Measurements from ENCODE around the gene B3GNT7.
"Not testable (repeated sequence)": the region's sequence is repeated elsewhere in the genome, so short reads cannot be mapped to it uniquely, and the experiment has no call there.

Gene B3GNT7

GRCh38 chr2:231397011-231397927, 1.8 kb downstream of the B3GNT7 start:
- Histone ChIP-seq H3K9ac (ENCODE audit: low read length) (peak overlapping the region; percentile 21), H3K4me3 (ENCODE audit: low read depth, low read length) (peak overlapping the region; percentile 74; the same call in 1 of the 2 replicates), H3K27me3 (ENCODE audit: control insufficient read depth, insufficient read depth, low read length) (peaks cover 4% of the 10 kb centered on the region; the same call in 1 of the 2 replicates), H3K9me3 (ENCODE audit: control insufficient read depth, insufficient read depth, low read depth, low read length) (no peaks in the 10 kb centered on the region), H3K4me1 (ENCODE audit: control insufficient read depth, insufficient read depth, low read length) (peaks cover 47% of the 10 kb centered on the region), H3K27ac (ENCODE audit: low read depth, low read length) (no peak overlapping the region), H3K36me3 (ENCODE audit: control insufficient read depth, insufficient read depth, low read length) (peaks cover 22% of the 10 kb centered on the region)

GRCh38 chr2:231397928-231398294, 2.4 kb downstream of the B3GNT7 start:
- Histone ChIP-seq H3K27ac (ENCODE audit: low read depth, low read length) (no peak overlapping the region), H3K36me3 (ENCODE audit: control insufficient read depth, insufficient read depth, low read length) (peaks cover 22% of the 10 kb centered on the region), H3K4me1 (ENCODE audit: control insufficient read depth, insufficient read depth, low read length) (peaks cover 41% of the 10 kb centered on the region), H3K27me3 (ENCODE audit: control insufficient read depth, insufficient read depth, low read length) (peaks cover 4% of the 10 kb centered on the region; the same call in 1 of the 2 replicates), H3K9me3 (ENCODE audit: control insufficient read depth, insufficient read depth, low read depth, low read length) (no peaks in the 10 kb centered on the region), H3K4me3 (ENCODE audit: low read depth, low read length) (no peak overlapping the region), H3K9ac (ENCODE audit: low read length) (no peak overlapping the region)

DNA sequence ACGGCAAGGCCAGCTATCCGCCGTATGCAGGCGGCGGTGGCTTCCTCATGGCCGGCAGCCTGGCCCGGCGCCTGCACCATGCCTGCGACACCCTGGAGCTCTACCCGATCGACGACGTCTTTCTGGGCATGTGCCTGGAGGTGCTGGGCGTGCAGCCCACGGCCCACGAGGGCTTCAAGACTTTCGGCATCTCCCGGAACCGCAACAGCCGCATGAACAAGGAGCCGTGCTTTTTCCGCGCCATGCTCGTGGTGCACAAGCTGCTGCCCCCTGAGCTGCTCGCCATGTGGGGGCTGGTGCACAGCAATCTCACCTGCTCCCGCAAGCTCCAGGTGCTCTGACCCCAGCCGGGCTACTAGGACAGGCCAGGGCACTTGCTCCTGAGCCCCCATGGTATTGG, 3.1 kb downstream of the B3GNT7 start:
- H3K27ac ChIP-seq (ENCODE audit: low read depth, low read length): no peak overlapping the region
- peaks cover 35% of the 10 kb centered on the region for H3K4me1 ChIP-seq (ENCODE audit: control insufficient read depth, insufficient read depth, low read length)
- H3K9ac ChIP-seq (ENCODE audit: low read length): peak overlapping the region; percentile 20
- H3K4me3 ChIP-seq (ENCODE audit: low read depth, low read length): no peak overlapping the region
- H3K9me3 ChIP-seq (ENCODE audit: control insufficient read depth, insufficient read depth, low read depth, low read length): no peaks in the 10 kb centered on the region
- H3K36me3 ChIP-seq (ENCODE audit: control insufficient read depth, insufficient read depth, low read length): peaks cover 22% of the 10 kb centered on the region
- peaks cover 4% of the 10 kb centered on the region; the same call in 1 of the 2 replicates for H3K27me3 ChIP-seq (ENCODE audit: control insufficient read depth, insufficient read depth, low read length)

DNA sequence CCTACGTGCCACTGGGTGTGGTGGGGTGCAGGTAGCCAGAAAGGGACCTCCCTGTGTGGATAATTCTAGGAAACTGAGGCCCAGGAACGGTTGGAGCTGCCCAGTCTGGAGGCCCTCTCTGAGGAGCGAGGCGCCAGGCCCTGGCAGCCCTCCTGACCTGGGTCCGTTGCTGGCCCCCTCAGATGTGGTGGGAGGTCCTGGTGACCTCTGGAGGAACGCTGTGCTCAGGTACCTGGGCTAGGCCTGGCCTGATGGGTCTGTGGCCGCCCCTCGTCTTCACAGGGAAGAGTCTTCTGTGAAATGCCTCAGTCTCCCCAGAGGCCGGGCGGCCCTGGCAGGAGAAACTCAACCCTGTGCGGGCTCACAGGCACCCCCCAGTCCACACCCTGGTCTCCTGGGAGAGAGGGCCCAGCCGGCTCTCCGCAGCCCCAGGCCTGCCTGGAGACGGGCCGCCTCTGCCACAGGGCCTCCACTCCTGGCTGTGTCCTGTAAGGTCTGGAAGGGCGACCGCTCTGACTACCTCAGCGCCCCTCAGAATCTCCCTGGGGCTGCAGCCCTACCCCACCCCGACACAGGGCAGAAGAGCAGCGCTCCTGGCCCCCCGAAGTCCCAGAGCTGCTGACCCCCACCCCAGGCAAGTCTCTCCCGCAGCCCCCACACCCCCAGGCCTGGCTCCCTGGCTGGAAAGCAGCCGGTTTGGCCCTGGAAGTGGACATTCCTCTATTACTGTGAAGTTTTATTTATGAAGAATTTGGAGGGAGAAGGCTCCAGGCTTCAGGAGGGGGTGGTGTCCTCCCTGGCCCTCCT, 3.7 kb downstream of the B3GNT7 start:
- Histone ChIP-seq H3K4me1 (ENCODE audit: control insufficient read depth, insufficient read depth, low read length) (peaks cover 31% of the 10 kb centered on the region), H3K36me3 (ENCODE audit: control insufficient read depth, insufficient read depth, low read length) (peaks cover 22% of the 10 kb centered on the region), H3K9ac (ENCODE audit: low read length) (peak overlapping the region; percentile 20), H3K9me3 (ENCODE audit: control insufficient read depth, insufficient read depth, low read depth, low read length) (no peaks in the 10 kb centered on the region), H3K27me3 (ENCODE audit: control insufficient read depth, insufficient read depth, low read length) (peaks cover 4% of the 10 kb centered on the region; the same call in 1 of the 2 replicates), H3K4me3 (ENCODE audit: low read depth, low read length) (no peak overlapping the region), H3K27ac (ENCODE audit: low read depth, low read length) (no peak overlapping the region)

DNA sequence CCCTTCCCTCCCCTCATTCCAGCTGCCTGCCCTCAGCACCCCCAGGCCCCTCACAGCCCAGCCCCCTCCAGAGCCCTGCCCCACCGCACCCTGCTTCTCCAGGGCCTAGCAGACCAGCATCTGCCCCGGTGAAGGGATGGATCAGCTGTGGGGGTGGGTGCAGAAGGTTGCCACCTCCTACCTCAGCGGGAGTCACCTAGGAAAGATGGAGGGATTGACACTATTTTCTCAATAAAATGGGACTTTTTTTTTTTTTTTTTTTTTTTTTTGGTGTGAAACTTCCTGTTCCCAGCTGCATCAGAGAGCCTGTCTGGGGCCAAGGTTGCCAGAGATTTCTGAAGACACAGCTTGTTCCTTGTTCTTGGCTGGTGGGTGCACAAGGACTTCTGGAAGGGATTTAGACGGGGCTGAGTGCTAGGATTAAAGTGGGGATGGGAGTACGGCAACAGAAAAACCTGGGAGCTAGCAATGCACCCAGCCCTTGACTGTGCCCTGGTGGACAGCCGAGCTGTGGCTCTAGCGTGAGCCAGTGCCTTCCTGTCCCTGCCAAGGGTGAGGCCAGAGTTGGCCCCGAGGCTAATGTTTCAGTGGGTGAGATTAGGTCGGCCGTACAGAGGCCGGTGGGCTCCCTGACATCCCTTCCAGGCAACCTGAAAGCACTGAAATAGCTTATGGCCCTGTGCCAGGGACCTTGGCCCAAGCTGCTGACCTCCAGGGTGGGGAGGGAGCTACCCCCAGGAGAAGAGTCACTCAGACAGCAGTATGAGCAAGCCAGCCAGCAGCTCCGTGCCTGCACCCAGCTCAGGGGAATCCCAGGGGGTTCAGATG, 4.6 kb downstream of the B3GNT7 start:
- H3K4me3 ChIP-seq (ENCODE audit: low read depth, low read length): no peak overlapping the region
- peaks cover 4% of the 10 kb centered on the region; the same call in 1 of the 2 replicates for H3K27me3 ChIP-seq (ENCODE audit: control insufficient read depth, insufficient read depth, low read length)
- no peaks in the 10 kb centered on the region for H3K9me3 ChIP-seq (ENCODE audit: control insufficient read depth, insufficient read depth, low read depth, low read length)
- no peak overlapping the region for H3K27ac ChIP-seq (ENCODE audit: low read depth, low read length)
- H3K36me3 ChIP-seq (ENCODE audit: control insufficient read depth, insufficient read depth, low read length): peaks cover 22% of the 10 kb centered on the region
- H3K9ac ChIP-seq (ENCODE audit: low read length): no peak overlapping the region
- peaks cover 27% of the 10 kb centered on the region for H3K4me1 ChIP-seq (ENCODE audit: control insufficient read depth, insufficient read depth, low read length)

DNA sequence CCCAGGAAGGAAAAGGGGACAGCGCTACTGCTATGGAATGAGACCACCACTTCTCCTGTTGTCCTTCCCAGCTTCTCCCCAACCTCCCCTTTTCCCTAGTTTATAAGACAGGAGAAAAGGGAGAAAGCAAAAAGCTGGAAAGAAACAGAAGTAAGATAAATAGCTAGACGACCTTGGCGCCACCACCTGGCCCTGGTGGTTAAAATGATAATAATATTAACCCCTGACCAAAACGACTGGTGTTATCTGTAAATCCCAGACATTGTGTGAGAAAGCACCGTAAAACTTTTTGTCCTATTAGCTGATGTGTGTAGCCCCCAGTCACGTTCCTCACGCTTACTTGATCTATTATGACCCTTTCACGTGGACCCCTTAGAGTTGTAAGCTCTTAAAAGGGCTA, 5.2 kb downstream of the B3GNT7 start:
- not testable (repeated sequence) for H3K27me3 ChIP-seq (ENCODE audit: control insufficient read depth, insufficient read depth, low read length); H3K9me3 ChIP-seq (ENCODE audit: control insufficient read depth, insufficient read depth, low read depth, low read length); H3K9ac ChIP-seq (ENCODE audit: low read length); H3K27ac ChIP-seq (ENCODE audit: low read depth, low read length); H3K4me3 ChIP-seq (ENCODE audit: low read depth, low read length)
- Histone ChIP-seq H3K4me1 (ENCODE audit: control insufficient read depth, insufficient read depth, low read length) (peaks cover 30% of the 10 kb centered on the region), H3K36me3 (ENCODE audit: control insufficient read depth, insufficient read depth, low read length) (peaks cover 22% of the 10 kb centered on the region)

- not testable (repeated sequence) for H3K9ac ChIP-seq (ENCODE audit: low read length); H3K27me3 ChIP-seq (ENCODE audit: control insufficient read depth, insufficient read depth, low read length); H3K9me3 ChIP-seq (ENCODE audit: control insufficient read depth, insufficient read depth, low read depth, low read length); H3K4me3 ChIP-seq (ENCODE audit: low read depth, low read length); H3K27ac ChIP-seq (ENCODE audit: low read depth, low read length)
- peaks cover 33% of the 10 kb centered on the region for H3K4me1 ChIP-seq (ENCODE audit: control insufficient read depth, insufficient read depth, low read length)
- peaks cover 22% of the 10 kb centered on the region for H3K36me3 ChIP-seq (ENCODE audit: control insufficient read depth, insufficient read depth, low read length)
These were observed 5.6 kb downstream of the B3GNT7 start for GRCh38 chr2:231401101-231401500.

DNA sequence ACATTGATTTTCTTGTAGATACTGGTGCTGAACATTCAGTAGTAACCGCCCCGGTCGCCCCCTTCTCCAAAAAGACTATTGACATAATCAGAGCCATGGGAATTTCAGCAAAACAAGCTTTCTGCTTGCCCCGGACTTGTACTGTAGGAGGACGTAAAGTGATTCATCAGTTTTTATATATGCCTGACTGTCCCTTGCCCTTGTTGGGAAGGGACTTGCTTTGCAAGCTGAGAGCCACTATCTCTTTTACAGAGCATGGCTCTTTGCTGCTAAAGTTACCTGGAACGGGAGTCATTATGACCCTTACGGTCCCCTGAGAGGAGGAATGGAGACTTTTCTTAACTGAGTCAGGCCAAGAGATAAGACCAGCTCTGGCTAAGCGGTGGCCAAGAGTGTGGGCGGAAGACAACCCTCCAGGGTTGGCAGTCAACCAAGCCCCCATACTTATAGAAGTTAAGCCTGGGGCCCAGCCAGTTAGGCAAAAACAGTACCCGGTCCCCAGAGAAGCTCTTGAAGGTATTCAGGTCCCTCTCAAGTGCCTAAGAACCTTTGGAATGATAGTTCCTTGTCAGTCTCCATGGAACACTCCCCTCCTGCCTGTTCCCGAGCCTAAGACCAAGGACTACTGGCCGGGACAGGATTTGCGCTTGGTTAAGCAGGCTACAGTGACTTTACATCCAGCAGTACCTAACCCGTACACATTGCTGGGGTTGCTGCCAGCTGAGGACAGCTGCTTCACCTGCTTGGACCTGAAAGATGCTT, 8.1 kb downstream of the B3GNT7 start:
- H3K4me3 ChIP-seq (ENCODE audit: low read depth, low read length); H3K27ac ChIP-seq (ENCODE audit: low read depth, low read length); H3K9me3 ChIP-seq (ENCODE audit: control insufficient read depth, insufficient read depth, low read depth, low read length); H3K36me3 ChIP-seq (ENCODE audit: control insufficient read depth, insufficient read depth, low read length); H3K9ac ChIP-seq (ENCODE audit: low read length); H3K27me3 ChIP-seq (ENCODE audit: control insufficient read depth, insufficient read depth, low read length): not testable (repeated sequence)
- peaks cover 29% of the 10 kb centered on the region for H3K4me1 ChIP-seq (ENCODE audit: control insufficient read depth, insufficient read depth, low read length)

DNA sequence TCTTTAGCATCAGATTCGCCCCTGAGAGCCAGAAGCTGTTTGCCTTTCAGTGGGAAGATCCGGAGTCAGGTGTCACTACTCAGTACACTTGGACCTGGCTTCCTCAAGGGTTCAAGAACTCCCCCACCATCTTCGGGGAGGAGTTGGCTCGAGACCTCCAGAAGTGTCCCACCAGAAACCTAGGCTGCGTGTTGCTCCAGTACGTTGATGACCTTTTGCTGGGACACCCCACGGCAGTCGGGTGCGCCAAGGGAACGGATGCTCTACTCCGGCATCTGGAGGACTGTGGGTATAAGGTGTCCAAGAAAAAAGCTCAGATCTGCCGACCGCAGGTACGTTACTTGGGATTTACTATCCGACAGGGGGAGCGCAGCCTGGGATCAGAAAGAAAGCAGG, 8.7 kb downstream of the B3GNT7 start:
- not testable (repeated sequence) for H3K27ac ChIP-seq (ENCODE audit: low read depth, low read length); H3K36me3 ChIP-seq (ENCODE audit: control insufficient read depth, insufficient read depth, low read length); H3K9me3 ChIP-seq (ENCODE audit: control insufficient read depth, insufficient read depth, low read depth, low read length); H3K9ac ChIP-seq (ENCODE audit: low read length); H3K27me3 ChIP-seq (ENCODE audit: control insufficient read depth, insufficient read depth, low read length); H3K4me3 ChIP-seq (ENCODE audit: low read depth, low read length)
- peaks cover 26% of the 10 kb centered on the region for H3K4me1 ChIP-seq (ENCODE audit: control insufficient read depth, insufficient read depth, low read length)

All from HUES6 (cell line).